Endothelial cell of umbilical vein (primary cell): ENCODE measurements around the gene RSPH1. TPM values are rescaled to one million over a fixed set of nuclear protein-coding genes. Genes with fewer than 3 reads are reported as not detected.

ENCODE experiments used
- BruUV-seq: library from RNA; stranded (reverse); fragments of 400-500 nt; replicated peaks from 2 replicates; lab custom pipeline; 2021; lab: Mats Ljungman, UMichigan
- CTCF ChIA-PET: fragments of 300-600, 350-600 bp; sonication (Branson Sonifier 250); formaldehyde crosslinking; loops from one replicate; lab custom pipeline; 2021; ENCODE audit warnings: antibody characterized with exemption, inconsistent platforms; lab: Charles Lee
- POLR2A ChIA-PET: fragments of 300-600, 350-600 bp; sonication (Branson Sonifier 250); formaldehyde crosslinking; loops from one replicate; lab custom pipeline; 2021; ENCODE audit warnings: antibody characterized with exemption, inconsistent platforms; lab: Charles Lee
- DNase-seq: peaks from one replicate; pipeline ENCODE4 v3.0.0-alpha.2; 2011; ENCODE audit warnings: low read depth, low spot score
- FAIRE-seq: peaks from 2 replicates; lab custom pipeline; 2011; peaks lifted over from hg19 to GRCh38; lab: Jason Lieb, UNC
- H2AFZ ChIP-seq: 2 replicates; pipeline ENCODE4 v1.6.0; 2012; ENCODE audit warnings: low read depth, low read length, control low read depth, inconsistent platforms
- H3K27ac ChIP-seq: 2 replicates; pipeline ENCODE4 v1.5.1; 2011; ENCODE audit warnings: low read depth, mild to moderate bottlenecking, control low read depth, low read length, moderate library complexity; ENCODE audit not compliant: insufficient read depth
- H3K27me3 ChIP-seq, 2 experiments: 2 replicates each; pipeline versions ENCODE4 v1.6.0 to v1.6.1; 2011; ENCODE audit warnings: low read length in 2 of 2, mixed read lengths in 1 of 2; ENCODE audit not compliant: control insufficient read depth in 2 of 2, insufficient read depth in 2 of 2
- H3K36me3 ChIP-seq, 2 experiments: 2 replicates in 1 of 2; 3 replicates in 1 of 2; pipeline ENCODE4 v1.5.1; 2011; ENCODE audit warnings: low read length in 2 of 2, mild to moderate bottlenecking in 1 of 2, moderate library complexity in 1 of 2; ENCODE audit not compliant: control insufficient read depth in 2 of 2, insufficient read depth in 2 of 2; ENCODE audit errors: extremely low read depth in 1 of 2
- H3K4me1 ChIP-seq: 3 replicates; pipeline ENCODE4 v1.5.1; 2011; ENCODE audit warnings: mild to moderate bottlenecking, low read length; ENCODE audit not compliant: control insufficient read depth, insufficient read depth; ENCODE audit errors: extremely low read depth
- H3K4me2 ChIP-seq: 2 replicates; pipeline ENCODE4 v1.6.1; 2011; ENCODE audit warnings: low read length, control low read depth, mixed read lengths; ENCODE audit not compliant: insufficient read depth
- H3K4me3 ChIP-seq, 3 experiments: fragments of 200-600 bp in 1 of 3; sonication (generic), shearing (Covaris generic) in 1 of 3; replicated peaks in 1 of 3; 2 replicates each; pipeline ENCODE4 v1.5.1; 2011 to 2016; ENCODE audit warnings: control low read depth in 3 of 3, low read length in 3 of 3, mild to moderate bottlenecking in 2 of 3, inconsistent platforms in 1 of 3, low read depth in 1 of 3, moderate library complexity in 1 of 3; ENCODE audit not compliant: insufficient read depth in 1 of 3
- H3K79me2 ChIP-seq: 2 replicates; pipeline ENCODE4 v1.6.0; 2012; ENCODE audit warnings: low read length, inconsistent platforms; ENCODE audit not compliant: control insufficient read depth, insufficient read depth
- H3K9ac ChIP-seq: replicated peaks from 2 replicates; pipeline ENCODE3; 2011; ENCODE audit warnings: low read length, control low read depth; ENCODE audit not compliant: insufficient read depth; ENCODE audit errors: extremely low read depth
- H3K9me1 ChIP-seq: replicated peaks from 3 replicates; pipeline ENCODE4 v1.6.0; 2011; ENCODE audit warnings: mild to moderate bottlenecking, low read length; ENCODE audit not compliant: control insufficient read depth, insufficient read depth; ENCODE audit errors: extremely low read depth
- H3K9me3 ChIP-seq: replicated peaks from 2 replicates; pipeline ENCODE4 v1.5.1; 2012; ENCODE audit warnings: low read length, inconsistent platforms; ENCODE audit not compliant: control insufficient read depth, insufficient read depth
- H4K20me1 ChIP-seq: replicated peaks from 2 replicates; pipeline ENCODE3; 2011; ENCODE audit warnings: mild to moderate bottlenecking, low read length; ENCODE audit not compliant: control insufficient read depth, insufficient read depth; ENCODE audit errors: extremely low read depth
- CTCF ChIP-seq, 2 donors: IDR thresholded peaks; 1 replicate in 1 of 2; 2 replicates in 1 of 2; pipeline ENCODE4 v1.5.1; 2011; ENCODE audit warnings: low read length in 2 of 2, mild to moderate bottlenecking in 2 of 2, moderate library complexity in 2 of 2, control low read depth in 1 of 2, inconsistent platforms in 1 of 2, low read depth in 1 of 2; ENCODE audit not compliant: insufficient read depth in 1 of 2; ENCODE audit errors: extremely low read depth in 1 of 2
- EZH2 ChIP-seq: IDR thresholded peaks from 2 replicates; pipeline ENCODE4 v1.6.1; 2012; ENCODE audit warnings: borderline replicate concordance, low read depth, mild to moderate bottlenecking, moderate library complexity, low read length, inconsistent platforms; ENCODE audit not compliant: severe bottlenecking
- FOS ChIP-seq: IDR thresholded peaks from 2 replicates; pipeline ENCODE4 v1.6.1; 2011; ENCODE audit warnings: mild to moderate bottlenecking, low read length, moderate library complexity, borderline replicate concordance; ENCODE audit not compliant: insufficient read depth
- GATA2 ChIP-seq: IDR thresholded peaks from 2 replicates; pipeline ENCODE4 v1.7.0; 2011; ENCODE audit warnings: low read depth, mild to moderate bottlenecking, moderate library complexity, mixed read lengths, low read length; ENCODE audit not compliant: insufficient read length, insufficient read depth
- JUN ChIP-seq: IDR thresholded peaks from 2 replicates; pipeline ENCODE4 v1.6.1; 2011; ENCODE audit warnings: borderline replicate concordance, low read depth; ENCODE audit not compliant: insufficient read length, insufficient read depth
- MAX ChIP-seq: IDR thresholded peaks from 2 replicates; pipeline ENCODE4 v1.6.1; 2011; ENCODE audit not compliant: insufficient read depth, insufficient read length
- MYC ChIP-seq: IDR thresholded peaks from one replicate; pipeline ENCODE4 v1.6.1; 2011; ENCODE audit warnings: mild to moderate bottlenecking, low read depth, low read length
- POLR2A ChIP-seq: IDR thresholded peaks from 2 replicates; pipeline ENCODE4 v1.6.1; 2012; ENCODE audit warnings: low read depth, mild to moderate bottlenecking, control low read depth, low read length
- POLR2AphosphoS5 ChIP-seq: IDR thresholded peaks from 2 replicates; pipeline ENCODE4 v1.6.1; 2012; ENCODE audit warnings: low read depth, mild to moderate bottlenecking, control low read depth, low read length, moderate library complexity; ENCODE audit not compliant: insufficient read depth
- dilution Hi-C: fragments of 300-500 bp; cut with MboI; formaldehyde crosslinking; loops from one replicate; pipeline ENCODE4 v1.15.0; 2019; ENCODE audit warnings: low sequenced_read_pairs; ENCODE audit not compliant: extremely low pct_ligation_motif_present
- intact Hi-C: fragments of 100-400 bp; cut with micrococcal nuclease; formaldehyde crosslinking; loops from one replicate; pipeline ENCODE4 v1.10.0; 2022
- polyA plus RNA-seq, 4 experiments: library from polyadenylated mRNA; depleted of rRNA in 3 of 4; stranded (reverse) in 3 of 4; unstranded in 1 of 4; fragments of >200 nt; gene quantifications; 2 replicates each; pipeline versions ENCODE4 v1.2.1 to v1.2.3, GENCODE V29; 2011 to 2012; ENCODE audit warnings: missing spikeins in 1 of 4
- total RNA-seq: library from RNA; stranded (reverse); gene quantifications from 2 replicates; pipeline ENCODE4 v1.2.3, GENCODE V29; 2021

RSPH1 gene
- total and polyA plus RNA-seq, 2 donors (not counting 3 experiments of a cell fraction or from before 2014, with no cell fraction given) = 0.08 TPM; not detected in 1

GRCh38 chr21:42453986-42454570 lies 41.9 kb downstream of the RSPH1 start:
- dilution Hi-C loops (no loop called here), intact Hi-C loops (no loop called here)
- no peaks in the 10 kb centered on the region for H3K4me1 ChIP-seq
- ChIA-PET CTCF (no interaction called here), POLR2A (no interaction called here)
- no peak overlapping the region for H2AFZ ChIP-seq
- no peaks in the 10 kb centered on the region for H4K20me1 ChIP-seq
- no TSS peak for BruUV-seq
- no peak overlapping the region for H3K9ac ChIP-seq
- no peak overlapping the region for H3K27ac ChIP-seq
- H3K4me3 ChIP-seq = no peak overlapping the region
- H3K27me3 ChIP-seq = peaks cover 2% of the 10 kb centered on the region in 2 experiments
- H3K36me3 ChIP-seq = no peaks in the 10 kb centered on the region
- no peak for FAIRE-seq
- no peaks in the 10 kb centered on the region for H3K9me3 ChIP-seq
- H3K4me2 ChIP-seq = no peak overlapping the region
- TF ChIP-seq EZH2 = no peak
- no peak for TF ChIP-seq CTCF (IDR thresholded peaks at IDR 0.05; ENCODE audit: extremely low read depth in 1 of 2, insufficient read depth in 1 of 2, low read depth in 1 of 2, low read length in 2 of 2)
- no peak for TF ChIP-seq POLR2A
- no peak for DNase-seq
- no peaks in the 10 kb centered on the region for H3K79me2 ChIP-seq
- H3K9me1 ChIP-seq = no peaks in the 10 kb centered on the region

GRCh38 chr21:42453224-42453985 lies 42.6 kb downstream of the RSPH1 start:
- POLR2A ChIA-PET = no interaction called here

More at GRCh38 chr21:42453224-42453985, 42.6 kb downstream of the RSPH1 start:
- Histone ChIP-seq H3K27me3 (peaks cover 2% of the 10 kb centered on the region in 2 experiments), H3K9me3 (no peaks in the 10 kb centered on the region), H3K4me3 (no peak overlapping the region), H3K9ac (no peak overlapping the region), H3K79me2 (no peaks in the 10 kb centered on the region), H3K36me3 (no peaks in the 10 kb centered on the region), H3K4me2 (no peak overlapping the region), H2AFZ (no peak overlapping the region), H4K20me1 (no peaks in the 10 kb centered on the region), H3K4me1 (no peaks in the 10 kb centered on the region), H3K9me1 (no peaks in the 10 kb centered on the region), H3K27ac (no peak overlapping the region)
- no peak for DNase-seq
- CTCF ChIA-PET = no interaction called here
- BruUV-seq = no TSS peak
- intact Hi-C loops = no loop called here
- no peak for TF ChIP-seq JUN
- TF ChIP-seq POLR2A = no peak
- TF ChIP-seq FOS = no peak
- TF ChIP-seq MAX = no peak
- no peak for TF ChIP-seq GATA2
- no peak for TF ChIP-seq MYC
- TF ChIP-seq CTCF (IDR thresholded peaks at IDR 0.05; ENCODE audit: extremely low read depth in 1 of 2, insufficient read depth in 1 of 2, low read depth in 1 of 2, low read length in 2 of 2) = no peak
- no peak for TF ChIP-seq POLR2AphosphoS5
- no peak for TF ChIP-seq EZH2
- dilution Hi-C loops = no loop called here
- no peak for FAIRE-seq
